ENCODE measurements around the gene SERP2. TPM values are rescaled to one million over a fixed set of nuclear protein-coding genes. Genes with fewer than 3 reads are reported as not detected.

The SERP2 gene
- total RNA-seq, 1 donor from 2014 or later = 4.8 TPM

DNA sequence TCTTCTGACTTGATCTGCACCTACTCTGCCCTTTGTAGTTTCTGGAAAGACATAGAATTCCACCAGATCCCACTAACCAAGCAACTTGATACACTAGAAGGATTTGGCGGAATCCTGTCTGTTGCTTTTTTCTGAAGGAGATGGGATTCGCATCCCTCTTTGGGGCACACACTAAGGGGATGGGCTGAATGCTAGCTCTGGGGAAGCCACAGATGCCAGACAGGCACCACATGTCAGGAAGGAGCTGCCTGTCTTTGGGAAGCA lies 52.1 kb downstream of the SERP2 start:
- peaks cover 3% of the 10 kb centered on the region for H3K36me3 Mint-ChIP-seq
- H3K4me1 Mint-ChIP-seq = no peaks in the 10 kb centered on the region
- H3K4me3 Mint-ChIP-seq = no peak overlapping the region
- peaks cover 4% of the 10 kb centered on the region for H3K9me3 Mint-ChIP-seq
- H3K27me3 Mint-ChIP-seq (ENCODE audit: low read depth) = peaks cover 19% of the 10 kb centered on the region
- no peak overlapping the region for H3K27ac Mint-ChIP-seq
- TF ChIP-seq, protein P1, sequence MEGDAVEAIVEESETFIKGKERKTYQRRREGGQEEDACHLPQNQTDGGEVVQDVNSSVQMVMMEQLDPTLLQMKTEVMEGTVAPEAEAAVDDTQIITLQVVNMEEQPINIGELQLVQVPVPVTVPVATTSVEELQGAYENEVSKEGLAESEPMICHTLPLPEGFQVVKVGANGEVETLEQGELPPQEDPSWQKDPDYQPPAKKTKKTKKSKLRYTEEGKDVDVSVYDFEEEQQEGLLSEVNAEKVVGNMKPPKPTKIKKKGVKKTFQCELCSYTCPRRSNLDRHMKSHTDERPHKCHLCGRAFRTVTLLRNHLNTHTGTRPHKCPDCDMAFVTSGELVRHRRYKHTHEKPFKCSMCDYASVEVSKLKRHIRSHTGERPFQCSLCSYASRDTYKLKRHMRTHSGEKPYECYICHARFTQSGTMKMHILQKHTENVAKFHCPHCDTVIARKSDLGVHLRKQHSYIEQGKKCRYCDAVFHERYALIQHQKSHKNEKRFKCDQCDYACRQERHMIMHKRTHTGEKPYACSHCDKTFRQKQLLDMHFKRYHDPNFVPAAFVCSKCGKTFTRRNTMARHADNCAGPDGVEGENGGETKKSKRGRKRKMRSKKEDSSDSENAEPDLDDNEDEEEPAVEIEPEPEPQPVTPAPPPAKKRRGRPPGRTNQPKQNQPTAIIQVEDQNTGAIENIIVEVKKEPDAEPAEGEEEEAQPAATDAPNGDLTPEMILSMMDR (IDR thresholded peaks at IDR 0.05; ENCODE audit: unreplicated experiment) = no peak
- DNase-seq (ENCODE audit: low spot score in 2 of 2, unreplicated experiment in 2 of 2) = no peak

DNA sequence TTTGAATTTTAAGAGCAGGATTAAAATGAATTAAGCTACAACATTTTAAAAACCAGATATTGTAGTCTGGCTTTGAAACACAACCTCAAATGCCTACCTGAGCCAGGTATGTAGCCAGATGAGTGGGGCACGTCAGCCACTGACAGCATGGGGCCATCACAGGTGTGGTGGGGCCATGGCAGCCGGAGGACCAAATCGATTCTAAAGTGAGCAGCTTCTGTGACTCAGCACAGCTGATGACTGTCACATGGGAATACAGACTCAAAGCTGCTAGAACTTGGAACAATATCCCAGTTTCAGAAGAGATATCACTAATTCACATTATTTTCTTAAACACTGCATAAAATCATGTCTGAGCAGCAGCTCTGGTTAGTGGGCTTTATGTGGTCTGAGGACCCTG lies 52.8 kb downstream of the SERP2 start:
- no peak overlapping the region for H3K27ac Mint-ChIP-seq

DNA sequence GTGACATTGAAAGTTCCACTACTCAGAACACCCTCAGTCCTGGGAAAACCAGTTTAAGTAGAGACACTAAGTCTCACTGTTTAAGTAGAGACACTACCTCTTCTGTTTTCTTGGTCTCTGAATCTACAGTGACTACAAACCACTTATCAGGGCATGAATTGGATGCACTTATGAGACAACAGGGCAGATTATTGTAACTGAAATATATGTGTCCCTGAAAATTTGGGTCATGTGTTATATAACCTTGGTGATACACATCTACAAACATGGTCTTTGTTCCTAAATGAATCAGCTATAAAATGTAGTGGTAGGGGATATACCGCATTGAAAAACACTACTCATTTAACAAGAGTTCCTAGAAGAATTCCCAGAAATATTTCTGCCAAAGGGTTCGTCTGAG lies 55.7 kb downstream of the SERP2 start:
- TF ChIP-seq, protein P1 (IDR thresholded peaks at IDR 0.05; ENCODE audit: unreplicated experiment) = no peak
- peaks cover 4% of the 10 kb centered on the region for H3K27me3 Mint-ChIP-seq (ENCODE audit: low read depth)
- peaks cover 13% of the 10 kb centered on the region for H3K36me3 Mint-ChIP-seq
- no peak overlapping the region for H3K4me3 Mint-ChIP-seq
- peaks cover 4% of the 10 kb centered on the region for H3K9me3 Mint-ChIP-seq
- no peak overlapping the region for H3K27ac Mint-ChIP-seq
- H3K4me1 Mint-ChIP-seq = peaks cover 29% of the 10 kb centered on the region
- DNase-seq (ENCODE audit: low spot score in 2 of 2, unreplicated experiment in 2 of 2) = no peak

More for the DNA sequence above, 52.8 kb downstream of the SERP2 start:
- Mint-ChIP-seq H3K4me1 (peaks cover 6% of the 10 kb centered on the region), H3K4me3 (no peak overlapping the region), H3K9me3 (peaks cover 4% of the 10 kb centered on the region), H3K36me3 (peaks cover 3% of the 10 kb centered on the region), H3K27me3 (ENCODE audit: low read depth) (peaks cover 19% of the 10 kb centered on the region)
- TF ChIP-seq, protein P1 (IDR thresholded peaks at IDR 0.05; ENCODE audit: unreplicated experiment) = no peak
- DNase-seq (ENCODE audit: low spot score in 2 of 2, unreplicated experiment in 2 of 2) = no peak

DNA sequence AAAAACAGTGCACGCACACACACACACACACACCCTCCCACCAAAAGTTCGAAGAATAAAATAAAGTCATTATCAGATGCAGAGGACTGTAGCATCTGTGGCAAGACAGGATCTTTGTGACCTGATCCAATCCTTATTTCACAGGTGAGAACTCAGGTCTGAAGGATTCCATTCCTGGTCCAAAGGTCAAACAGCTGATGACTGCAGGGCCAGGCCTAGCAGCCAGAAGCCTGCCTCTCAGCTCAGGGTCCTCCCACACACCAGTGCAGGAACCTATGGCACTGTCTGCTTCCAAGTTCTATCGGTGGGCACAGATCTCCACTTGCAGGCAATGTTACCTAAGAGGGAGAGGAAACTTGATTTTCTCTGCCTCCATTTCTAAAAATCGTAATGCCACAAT lies 57.5 kb downstream of the SERP2 start:
- peaks cover 35% of the 10 kb centered on the region for H3K4me1 Mint-ChIP-seq
- DNase-seq (ENCODE audit: low spot score in 2 of 2, unreplicated experiment in 2 of 2) = no peak
- H3K27me3 Mint-ChIP-seq (ENCODE audit: low read depth) = no peaks in the 10 kb centered on the region
- H3K9me3 Mint-ChIP-seq = peaks cover 4% of the 10 kb centered on the region
- TF ChIP-seq, protein P1 (IDR thresholded peaks at IDR 0.05; ENCODE audit: unreplicated experiment) = no peak
- peaks cover 18% of the 10 kb centered on the region for H3K36me3 Mint-ChIP-seq
- no peak overlapping the region for H3K27ac Mint-ChIP-seq
- H3K4me3 Mint-ChIP-seq = no peak overlapping the region

DNA sequence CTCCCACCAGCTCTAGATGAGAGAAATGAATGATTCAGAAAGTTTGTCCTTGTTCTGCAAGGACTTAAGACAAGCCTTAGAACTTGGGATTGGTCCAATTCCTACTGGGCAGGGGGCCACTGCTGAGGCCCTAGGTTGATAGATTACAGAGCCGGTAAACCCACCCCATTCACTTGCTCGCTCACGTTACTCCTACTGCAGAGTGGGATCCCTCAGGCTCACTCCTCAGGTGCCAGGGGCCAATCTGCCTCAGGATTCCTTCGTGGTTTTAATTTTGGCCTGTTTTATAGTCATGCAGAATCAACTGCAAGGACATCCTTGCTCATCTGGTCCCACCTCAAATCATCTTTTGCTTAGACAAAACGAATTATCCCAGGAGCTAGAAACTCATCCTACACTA lies 59.0 kb downstream of the SERP2 start:
- Mint-ChIP-seq H3K9me3 (no peaks in the 10 kb centered on the region), H3K27ac (no peak overlapping the region), H3K27me3 (ENCODE audit: low read depth) (no peaks in the 10 kb centered on the region), H3K36me3 (peaks cover 15% of the 10 kb centered on the region), H3K4me1 (peaks cover 39% of the 10 kb centered on the region), H3K4me3 (peak overlapping the region; percentile 20)
- TF ChIP-seq, protein P1 (IDR thresholded peaks at IDR 0.05; ENCODE audit: unreplicated experiment) = no peak
- DNase-seq (ENCODE audit: low spot score in 2 of 2, unreplicated experiment in 2 of 2) = no peak

Measured in mesothelial cell of epicardium (in vitro differentiated cells).